Middle frontal gyrus (tissue), 1 donor: ENCODE measurements around the gene MARCHF2.

Experiments used
- DNase-seq: peaks from one replicate; pipeline ENCODE4 v3.0.0-alpha.2; 2015; ENCODE audit warnings: low spot score; ENCODE audit errors: extremely low spot score

MARCHF2 gene

DNA sequence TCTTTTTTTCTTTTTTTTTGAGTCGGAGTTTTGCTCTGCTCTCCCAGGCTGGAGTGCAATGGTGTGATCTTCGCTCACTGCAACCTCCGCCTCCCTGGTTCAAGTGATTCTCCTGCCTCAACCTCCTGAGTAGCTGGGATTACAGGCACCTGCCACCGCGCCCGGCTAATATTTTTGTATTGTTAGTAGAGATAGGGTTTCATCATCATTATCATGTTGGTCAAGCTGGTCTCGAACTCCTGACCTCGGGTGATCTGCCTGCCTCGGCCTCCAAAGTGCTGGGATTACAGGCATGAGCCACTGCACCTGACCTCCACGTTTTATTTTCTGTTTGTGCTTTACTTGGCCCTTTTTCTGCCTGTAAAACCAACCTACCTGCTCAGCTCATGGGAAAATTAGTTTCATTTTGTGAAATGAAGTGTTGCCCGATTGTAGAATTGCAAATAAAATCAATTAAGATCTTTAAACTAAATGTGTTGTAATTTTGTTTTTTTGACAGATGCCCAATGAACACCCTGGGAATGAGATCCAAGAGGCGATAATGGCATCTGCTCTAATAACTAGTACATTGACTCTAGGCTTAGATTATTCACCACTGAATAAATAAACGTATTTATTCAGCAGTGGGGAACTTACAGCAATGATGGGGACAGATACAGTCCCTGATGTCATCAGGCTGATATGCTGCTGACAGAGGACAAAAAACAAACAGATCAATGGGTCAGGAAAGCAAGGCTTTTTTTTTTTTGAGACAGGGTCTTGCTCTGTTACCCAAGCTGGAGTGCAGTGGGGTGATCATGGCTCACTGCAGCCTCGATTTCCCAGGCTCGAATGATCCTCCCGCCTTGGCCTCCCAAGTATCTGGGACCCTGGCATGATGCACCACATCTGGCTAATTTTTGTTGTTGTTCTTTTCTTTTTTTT is 25.2 kb upstream of the MARCHF2 start:
- no peak for DNase-seq

- no peak for DNase-seq
Measured at GRCh38 chr19:8388612-8388958, 24.5 kb upstream of the MARCHF2 start.

DNA sequence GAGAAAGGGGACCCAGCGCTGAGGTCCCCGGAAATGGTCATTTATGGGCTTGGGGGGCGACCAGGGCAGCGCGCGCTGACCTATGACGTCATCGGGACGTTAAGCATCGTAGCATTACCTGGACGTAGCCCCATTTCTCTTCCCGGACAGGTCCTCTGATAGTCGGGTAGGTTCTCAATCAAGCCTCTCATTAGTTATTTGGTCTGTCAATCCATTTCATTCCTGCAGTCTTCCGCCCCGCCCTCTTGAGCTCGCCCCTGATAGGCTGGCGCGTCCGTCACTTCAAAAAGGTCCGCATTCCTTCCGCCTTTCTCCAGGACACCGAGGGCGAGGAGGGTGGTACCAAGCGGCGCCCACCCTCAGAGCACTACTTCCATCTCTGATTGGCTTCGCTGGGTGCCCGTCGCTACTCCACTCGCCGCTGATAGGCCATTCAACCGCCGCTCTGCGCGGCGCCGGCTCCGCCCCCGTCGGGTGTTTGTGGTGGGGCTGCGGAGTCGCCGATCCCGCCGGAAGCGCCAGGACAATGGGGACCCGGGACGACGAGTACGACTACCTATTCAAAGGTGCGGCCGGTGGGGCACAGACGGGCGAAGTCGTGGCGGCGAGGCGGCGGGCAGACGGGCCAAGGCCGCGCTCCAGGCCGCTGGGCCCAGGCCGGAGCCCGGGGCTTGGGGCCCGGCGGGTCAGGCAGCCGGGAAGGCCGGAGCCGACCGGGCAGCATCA is 23.1 kb upstream of the MARCHF2 start, which contains the start of gene RAB11B:
TSS of gene RAB11B (plus strand) at position 470 of the 726 bp plus-strand sequence. CDS start at position 527, 57 bp downstream.
- DNase-seq, result peak; percentile 99

DNA sequence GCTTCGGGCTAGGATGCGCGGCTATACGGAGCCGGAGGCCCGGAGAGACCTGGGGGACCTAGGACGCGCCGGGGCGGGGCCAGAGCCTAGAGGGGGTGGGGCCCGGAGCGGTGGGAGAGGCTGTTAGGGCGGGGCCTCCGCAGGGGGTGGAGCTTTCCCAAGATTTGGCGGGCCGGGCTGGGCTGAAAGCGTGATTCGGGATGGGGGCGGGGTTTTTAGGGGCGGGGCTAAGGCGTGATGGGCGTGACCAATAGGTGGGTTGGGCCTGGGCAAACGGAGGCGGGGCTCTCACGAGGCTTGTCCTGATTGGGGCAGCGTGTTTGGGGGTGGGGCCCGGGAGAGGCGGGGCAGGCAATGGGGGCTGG is 22.5 kb upstream of the MARCHF2 start:
- peak; percentile 76 for DNase-seq

- no peak for DNase-seq
Measured at GRCh38 chr19:8391198-8392016, 21.7 kb upstream of the MARCHF2 start.

DNA sequence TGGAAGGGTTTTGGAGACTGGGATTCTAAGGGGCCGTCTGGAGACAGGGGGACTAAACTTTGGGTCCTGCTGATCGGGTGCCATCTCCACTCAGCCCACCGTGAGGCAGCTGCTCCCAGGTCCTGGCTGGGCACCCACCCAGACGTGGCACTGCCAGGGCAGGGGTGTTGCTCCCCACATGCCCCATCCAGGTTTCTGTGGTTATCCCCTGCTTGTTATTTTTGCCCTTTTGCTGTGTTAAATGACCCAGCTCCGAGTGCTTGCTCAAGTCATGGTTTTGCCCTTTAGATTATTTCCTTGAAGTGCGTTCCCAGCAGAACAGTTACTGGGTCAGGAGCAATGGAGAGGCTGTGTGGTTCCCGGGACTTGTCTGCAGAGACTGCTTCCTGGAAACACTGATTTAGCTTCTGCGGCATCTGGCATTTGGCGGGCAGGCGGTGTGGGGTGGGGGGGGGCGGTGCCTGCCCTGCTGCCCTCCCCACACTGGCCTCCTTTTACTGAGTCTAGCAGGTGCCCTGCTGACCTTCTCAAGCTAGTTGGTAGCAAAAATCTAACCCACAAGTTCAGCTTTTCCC is 21.0 kb upstream of the MARCHF2 start:
- DNase-seq, result no peak

- DNase-seq, result no peak
Measured at GRCh38 chr19:8393192-8393870, 19.8 kb upstream of the MARCHF2 start.

- peak; percentile 39 for DNase-seq
Measured at GRCh38 chr19:8393871-8394250, 19.2 kb upstream of the MARCHF2 start.

- DNase-seq, result no peak
Measured at GRCh38 chr19:8395621-8396082, 17.5 kb upstream of the MARCHF2 start.

DNA sequence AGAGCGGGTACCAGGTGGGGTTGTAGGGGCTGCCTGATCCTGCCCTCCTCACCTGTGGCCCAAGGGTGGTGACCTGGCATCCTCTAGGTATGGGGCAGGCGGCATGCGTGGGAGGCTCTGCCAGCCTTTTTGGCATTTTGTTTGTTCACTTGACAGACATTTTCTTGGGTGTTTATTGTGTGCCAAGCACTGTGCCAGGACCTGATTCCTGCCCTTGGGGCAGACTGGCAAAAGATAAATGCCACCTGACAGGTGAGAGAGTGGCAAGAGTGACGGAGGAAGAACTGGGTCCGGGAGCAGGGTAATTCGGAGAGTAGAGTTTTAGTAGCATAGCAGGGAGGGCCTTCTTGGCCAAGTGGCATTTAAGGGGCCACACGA is 16.9 kb upstream of the MARCHF2 start:
- DNase-seq, result no peak

DNA sequence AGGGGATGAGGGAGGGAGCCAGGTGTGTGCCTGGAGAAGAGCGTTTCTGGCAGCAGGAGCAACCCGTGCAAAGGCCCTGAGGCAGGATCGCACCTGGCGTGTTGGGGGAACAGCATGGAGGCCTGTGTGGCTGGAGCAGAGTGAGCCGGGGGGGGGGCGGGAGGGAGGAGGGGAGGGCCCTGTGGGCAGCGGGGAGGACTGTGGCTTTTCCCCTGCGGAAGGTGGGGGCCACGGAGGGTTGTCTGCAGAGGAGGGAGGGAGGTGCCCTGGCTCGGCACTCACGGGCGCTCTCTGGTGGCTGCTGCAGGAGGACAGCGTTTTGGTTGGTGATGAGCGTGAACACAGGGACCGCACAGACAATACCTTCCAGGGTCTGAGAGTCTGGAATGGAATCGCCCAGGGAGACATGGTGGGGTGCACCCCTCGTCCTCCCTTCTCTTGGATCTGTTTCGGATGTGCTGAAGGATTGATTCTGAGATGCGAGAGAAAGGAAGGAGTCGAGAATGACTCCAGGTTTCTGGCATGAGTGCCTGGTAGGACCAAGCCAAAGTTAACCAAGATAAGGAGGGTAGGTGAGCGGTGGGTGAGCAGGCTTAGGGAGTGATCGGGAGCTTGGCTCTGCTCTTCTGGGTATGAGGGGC is 16.4 kb upstream of the MARCHF2 start:
- no peak for DNase-seq

GRCh38 chr19:8397271-8397670 is 15.8 kb upstream of the MARCHF2 start:
- no peak for DNase-seq

DNA sequence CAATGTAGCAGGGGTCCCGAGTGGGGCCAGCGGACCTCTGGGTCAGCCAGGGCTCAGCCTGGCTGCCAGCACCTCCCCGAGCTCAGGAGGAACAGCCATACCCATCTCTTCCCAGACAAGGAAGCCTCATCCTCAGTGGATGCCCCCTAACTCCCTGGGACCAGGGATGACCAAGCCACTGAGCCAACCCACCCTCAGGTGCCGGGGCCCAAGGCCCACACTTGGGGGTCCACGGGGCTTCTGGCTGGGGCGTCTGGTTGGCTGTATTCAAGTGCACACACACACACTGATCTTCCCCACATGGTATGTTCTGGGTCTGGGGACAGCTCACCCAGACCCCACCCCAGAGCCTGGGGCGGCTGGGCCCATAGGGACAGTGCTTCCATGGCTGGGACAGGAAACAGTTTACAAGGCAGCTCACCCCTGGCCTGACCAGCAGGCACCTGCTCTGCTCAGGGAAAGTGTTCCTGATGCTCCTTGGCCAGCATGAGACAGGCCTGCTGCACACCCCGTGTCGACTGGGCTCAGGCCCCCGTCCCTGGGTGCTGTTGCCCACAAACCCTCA is 15.3 kb upstream of the MARCHF2 start:
- DNase-seq, result no peak

DNA sequence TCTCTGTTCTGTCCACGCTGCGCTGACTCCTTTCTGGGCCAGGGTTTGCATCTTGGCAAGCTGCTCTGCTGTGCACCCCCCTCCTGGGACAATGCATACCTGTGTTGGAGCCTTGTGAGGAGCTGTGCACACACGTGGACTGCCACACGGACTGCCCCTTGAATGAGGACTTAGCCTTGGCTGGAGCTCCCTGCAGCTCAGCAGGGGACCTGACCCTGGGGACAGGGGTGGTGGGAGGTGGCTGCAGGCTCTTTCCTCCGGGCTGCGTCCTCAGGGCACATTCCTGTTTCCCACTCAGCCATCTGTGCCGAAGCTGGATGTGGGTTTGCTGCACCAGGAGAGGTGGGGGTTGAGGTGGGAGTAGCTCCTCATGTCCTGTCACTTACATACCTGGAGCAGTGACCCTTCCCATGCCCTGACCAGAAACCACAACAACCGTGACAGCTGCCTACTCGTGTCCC is 14.8 kb upstream of the MARCHF2 start:
- DNase-seq, result no peak

- DNase-seq, result no peak
Measured at GRCh38 chr19:8399681-8400188, 13.4 kb upstream of the MARCHF2 start.

DNA sequence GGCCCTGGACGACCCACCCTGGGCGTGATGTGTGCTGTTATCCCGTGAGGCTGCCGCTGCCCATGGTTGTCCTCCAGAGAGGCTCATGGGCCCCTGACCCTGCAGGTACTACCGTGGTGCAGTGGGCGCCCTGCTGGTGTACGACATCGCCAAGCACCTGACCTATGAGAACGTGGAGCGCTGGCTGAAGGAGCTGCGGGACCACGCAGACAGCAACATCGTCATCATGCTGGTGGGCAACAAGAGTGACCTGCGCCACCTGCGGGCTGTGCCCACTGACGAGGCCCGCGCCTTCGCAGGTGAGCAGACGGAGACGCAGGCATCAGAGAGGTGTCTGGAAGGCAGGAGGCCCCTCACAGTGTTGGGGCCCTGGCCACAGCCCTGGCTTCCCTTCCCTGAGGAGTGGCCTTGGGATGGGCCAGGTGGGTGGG is 11.1 kb upstream of the MARCHF2 start:
- DNase-seq, result no peak

DNA sequence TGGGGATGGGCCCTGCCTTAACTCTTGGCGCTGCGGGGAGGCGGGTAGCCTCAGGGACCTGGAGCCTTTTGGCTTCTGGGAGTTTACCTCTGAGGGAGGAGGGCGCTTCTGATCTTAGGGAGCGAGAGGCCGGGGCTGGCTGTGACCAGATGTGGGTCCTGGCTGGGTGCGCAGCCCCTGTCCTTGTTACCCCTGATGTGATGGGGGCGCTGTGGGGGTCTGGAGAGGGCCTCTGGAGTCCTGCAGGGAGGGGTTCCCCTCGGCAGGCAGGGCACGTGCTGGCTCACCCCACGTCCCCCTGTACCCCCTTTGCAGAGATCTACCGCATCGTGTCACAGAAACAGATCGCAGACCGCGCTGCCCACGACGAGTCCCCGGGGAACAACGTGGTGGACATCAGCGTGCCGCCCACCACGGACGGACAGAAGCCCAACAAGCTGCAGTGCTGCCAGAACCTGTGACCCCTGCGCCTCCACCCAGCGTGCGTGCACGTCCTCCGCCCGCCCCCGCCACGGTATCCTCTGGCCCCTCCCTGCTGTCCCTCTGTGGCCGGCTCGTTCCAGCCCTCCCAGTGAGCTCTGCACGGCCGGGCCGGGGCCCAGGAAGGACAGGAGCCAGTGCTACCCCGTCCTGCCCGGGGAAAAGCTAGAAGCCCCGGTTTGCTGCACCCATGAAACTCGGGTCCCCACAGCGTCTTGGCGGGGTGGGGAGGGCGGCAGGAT is 9.8 kb upstream of the MARCHF2 start:
- no peak for DNase-seq

DNA sequence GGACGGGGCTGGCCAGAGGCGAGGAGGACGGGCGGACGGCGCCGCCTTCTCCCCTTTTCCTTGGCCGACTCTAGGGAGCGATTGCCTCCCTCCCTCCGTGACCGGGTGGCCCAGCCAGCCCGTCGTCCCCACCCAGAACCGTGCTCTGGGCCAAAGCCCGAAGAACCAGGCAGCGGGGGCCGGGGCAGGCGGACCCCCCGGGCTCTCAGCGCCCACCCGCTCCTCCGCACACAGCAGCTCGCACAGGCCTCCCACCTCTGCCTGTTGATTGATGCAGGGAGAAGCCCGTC is 9.3 kb upstream of the MARCHF2 start:
- DNase-seq, result no peak
